ENCODE data around the gene MAP1LC3A. TPM values are rescaled to one million over a fixed set of nuclear protein-coding genes. Genes with fewer than 3 reads are reported as not detected.

MAP1LC3A gene
- total RNA-seq (2014; rRNA removed; shearing (Covaris generic)): 39.1 and 39.9 TPM in 2 replicates

DNA sequence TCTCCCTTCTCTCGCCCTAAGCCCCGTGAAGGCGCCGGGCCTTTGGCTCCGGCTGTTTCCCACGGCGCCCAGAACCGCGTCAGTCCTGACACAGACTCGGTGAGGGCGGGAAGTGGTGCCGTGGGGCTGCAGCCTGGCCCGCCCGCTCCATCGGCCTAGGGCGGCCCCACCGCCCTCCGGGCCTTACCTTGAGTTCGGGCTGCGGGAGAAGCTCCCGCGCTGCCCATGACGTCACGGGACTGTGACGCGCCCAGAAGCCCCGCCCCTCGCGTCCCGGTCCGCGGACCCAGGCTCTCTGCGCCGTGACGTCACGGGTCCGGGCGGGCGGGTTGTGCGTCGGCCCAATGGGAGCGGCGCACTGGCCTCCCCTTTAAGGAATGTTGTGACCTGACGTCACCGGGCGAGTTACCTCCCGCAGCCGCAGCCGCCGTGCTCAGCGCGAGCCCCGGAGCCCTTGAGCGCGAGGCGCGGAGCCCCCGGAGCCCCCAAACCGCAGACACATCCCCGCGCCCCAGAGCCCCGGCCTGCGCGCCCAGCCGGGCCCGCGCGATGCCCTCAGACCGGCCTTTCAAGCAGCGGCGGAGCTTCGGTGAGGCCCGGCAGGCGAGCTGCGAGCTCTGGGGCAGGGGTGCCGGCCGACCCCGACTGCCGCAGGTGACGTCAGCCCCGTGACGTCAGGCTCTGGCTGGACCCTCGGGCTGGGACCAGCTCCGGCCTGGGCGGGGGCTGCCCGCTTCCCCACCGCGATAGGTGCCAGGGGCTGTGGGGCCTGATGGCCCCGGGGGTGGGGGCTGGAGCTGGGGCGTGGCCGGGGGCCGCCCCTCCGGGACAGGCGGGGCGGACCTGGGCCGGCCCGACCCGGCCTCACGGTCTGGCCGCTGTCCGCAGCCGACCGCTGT lies at the start of gene MAP1LC3A:
MAP1LC3A (plus strand) TSS at position 399 of the 899 bp plus-strand sequence; CDS start at position 550, 151 bp downstream.

DNA sequence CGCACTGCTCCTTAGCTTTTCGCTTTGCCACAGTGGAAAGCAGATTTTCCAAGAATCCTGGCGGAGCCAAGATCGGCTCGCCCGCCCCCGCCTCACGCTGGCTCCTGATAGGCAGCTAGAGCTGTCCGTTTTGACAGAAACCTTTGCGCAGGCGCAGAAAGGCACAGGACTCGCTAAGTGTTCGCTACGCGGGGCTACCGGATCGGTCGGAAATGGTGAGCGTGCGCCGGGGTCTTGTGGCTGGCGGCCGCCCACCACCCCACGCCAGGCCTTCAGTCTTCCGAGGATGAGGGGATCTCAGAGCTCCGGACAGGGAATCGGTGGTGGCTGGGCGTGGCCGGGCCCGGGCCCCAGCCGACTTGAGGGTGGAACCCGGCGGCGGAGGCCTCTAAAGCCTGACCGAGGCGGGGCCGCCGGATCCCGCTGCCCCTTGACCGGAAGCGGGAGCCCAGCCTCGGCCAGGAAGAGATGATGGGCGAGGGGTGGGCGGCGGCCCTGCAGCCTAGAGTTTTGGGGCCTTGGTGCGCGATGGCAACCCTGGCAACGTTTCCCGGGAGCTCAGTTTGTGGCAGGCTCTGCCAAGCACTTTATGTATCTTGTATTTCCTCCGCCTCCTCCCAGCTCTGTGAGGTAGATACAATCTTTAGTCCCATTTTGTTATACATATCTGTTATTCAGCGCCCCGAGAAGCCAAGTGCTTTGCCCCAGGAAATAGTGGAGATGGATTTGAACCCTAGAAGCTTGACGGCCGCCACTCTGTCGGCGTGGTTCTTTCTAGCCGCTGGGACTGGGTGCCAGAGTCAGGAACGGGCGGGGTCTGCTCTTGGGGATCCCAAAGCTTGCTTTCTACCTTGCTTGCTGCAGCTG lies 42.0 kb upstream of the MAP1LC3A start, which contains the start of gene DYNLRB1:
DYNLRB1 (plus strand) TSS at position 176 of the 867 bp plus-strand sequence; CDS start at position 213, 37 bp downstream.

Small RNA genes lying within 50 kb of the gene (small RNA-seq; reads per million reads assigned to genes)
- gene RF00019: not detected

Other genes starting within 250 kb of the MAP1LC3A start
- 49.1 and 53.9 TPM in 2 replicates for gene ITCH, start 195.4 kb upstream of the MAP1LC3A start, total RNA-seq (2014; rRNA removed; shearing (Covaris generic))
- 192 and 275 TPM in 2 replicates for gene DYNLRB1, start 42.3 kb upstream of the MAP1LC3A start, total RNA-seq (2014; rRNA removed; shearing (Covaris generic))
- 19.4 and 26.4 TPM in 2 replicates for gene PIGU, start 118.4 kb downstream of the MAP1LC3A start, total RNA-seq (2014; rRNA removed; shearing (Covaris generic))
- 2.2 and 3.1 TPM in 2 replicates for gene TP53INP2, start 145.6 kb downstream of the MAP1LC3A start, total RNA-seq (2014; rRNA removed; shearing (Covaris generic))

Data from A375 (cell line).